NOMO-1 (cell line): ENCODE results near the gene CYTH3.
A peak's percentile ranks its signal among the peaks of the same experiment; 100 is the strongest.
"Not testable (repeated sequence)": the region's sequence is repeated elsewhere in the genome, so short reads cannot be mapped to it uniquely, and the experiment has no call there.

ENCODE experiments used
- DNase-seq, 2 experiments: peaks; one replicate each; lab custom pipeline; 2025; ENCODE audit not compliant: unreplicated experiment in 2 of 2; lab: John Stamatoyannopoulos, UW

CYTH3 gene

GRCh38 chr7:6200971-6201370, 71.5 kb downstream of the CYTH3 start:
- DNase-seq: no peak

- DNase-seq: no peak
Observed at GRCh38 chr7:6198689-6199595, 73.5 kb downstream of the CYTH3 start.

DNA sequence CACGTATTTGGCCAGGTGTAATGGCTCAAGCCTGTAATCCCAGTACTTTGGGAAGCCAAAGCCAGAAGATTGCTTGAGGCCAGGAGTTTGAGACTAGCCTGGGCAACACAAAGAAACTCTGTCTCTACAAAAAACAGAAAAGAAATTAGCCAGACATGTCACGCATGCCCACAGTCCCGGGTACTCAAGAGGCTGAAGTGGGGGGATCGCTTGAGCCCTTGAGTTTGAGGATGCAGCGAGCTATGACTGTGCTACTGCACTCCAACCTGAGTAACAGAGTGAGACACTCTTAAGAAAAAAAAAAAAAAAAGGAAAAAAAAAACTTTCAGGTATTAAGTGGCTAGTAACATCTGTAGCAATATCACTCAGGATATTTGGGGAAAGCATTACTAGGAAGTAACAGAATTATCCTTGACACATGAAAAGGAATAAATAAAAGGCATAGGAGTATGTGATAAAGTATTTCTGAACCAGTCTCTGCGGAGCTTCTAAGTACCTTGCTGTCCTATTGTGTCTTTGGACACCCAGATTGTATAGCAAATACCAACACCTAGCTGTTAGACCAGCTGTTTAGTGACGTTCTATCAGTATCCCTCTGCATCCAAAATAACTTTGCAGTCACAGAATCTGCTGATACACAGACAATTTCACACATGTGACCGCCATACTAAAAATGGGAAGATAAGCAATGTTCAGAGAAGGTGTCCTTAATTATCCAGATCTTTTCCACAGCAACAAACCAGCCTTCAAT, 74.4 kb downstream of the CYTH3 start:
- no peak for DNase-seq

- DNase-seq: no peak
Observed at GRCh38 chr7:6193709-6194108, 78.7 kb downstream of the CYTH3 start.

- DNase-seq: not testable (repeated sequence)
Observed at GRCh38 chr7:6190563-6190962, 81.9 kb downstream of the CYTH3 start.

- no peak for DNase-seq
Observed at GRCh38 chr7:6188389-6188788, 84.0 kb downstream of the CYTH3 start.

- DNase-seq: no peak
Observed at GRCh38 chr7:6186577-6186976, 85.8 kb downstream of the CYTH3 start.

DNA sequence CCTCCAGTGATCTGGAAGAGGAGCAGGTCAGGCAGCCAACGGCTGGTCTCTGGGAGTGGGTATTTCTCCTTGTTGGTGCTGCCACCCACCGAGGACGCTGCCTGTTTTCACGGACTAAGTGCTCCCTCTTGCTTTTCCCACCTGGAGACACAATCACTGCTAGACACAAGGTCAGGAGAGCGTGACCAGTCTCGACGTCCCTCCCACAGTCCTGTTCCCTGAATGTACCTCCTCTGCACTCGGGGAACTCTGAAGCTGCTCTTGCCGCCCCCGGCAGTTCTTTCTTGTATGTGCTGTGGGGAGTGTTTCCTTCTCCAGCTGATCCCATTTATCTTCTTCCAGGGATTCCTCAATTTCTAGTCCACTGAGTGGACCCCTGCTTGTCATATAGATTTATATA, 89.4 kb downstream of the CYTH3 start:
- no peak for DNase-seq

DNA sequence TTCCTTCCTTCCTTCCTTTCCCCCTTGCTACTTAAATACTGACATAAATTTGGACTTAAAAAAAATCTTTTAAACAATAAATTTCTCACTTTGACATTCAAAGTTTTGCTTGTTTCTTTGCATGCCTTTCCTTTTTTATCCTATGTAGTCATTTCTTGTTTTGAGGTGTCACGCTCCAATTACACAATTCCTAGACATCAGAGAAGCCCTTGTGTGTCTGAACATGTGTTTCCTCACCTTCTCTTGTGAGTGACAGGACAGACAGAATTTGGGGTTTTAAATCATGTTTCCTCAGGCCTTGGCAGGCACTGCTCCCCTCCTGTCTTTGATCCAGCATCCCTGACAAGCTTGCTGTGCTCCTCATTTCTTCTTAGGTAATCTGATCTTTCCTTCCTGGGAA, 91.3 kb downstream of the CYTH3 start:
- peak; percentile 5 to 60 for DNase-seq

GRCh38 chr7:6180344-6180725, 92.1 kb downstream of the CYTH3 start:
- no peak for DNase-seq

- no peak for DNase-seq
Observed at GRCh38 chr7:6179620-6180343, 92.6 kb downstream of the CYTH3 start.

DNA sequence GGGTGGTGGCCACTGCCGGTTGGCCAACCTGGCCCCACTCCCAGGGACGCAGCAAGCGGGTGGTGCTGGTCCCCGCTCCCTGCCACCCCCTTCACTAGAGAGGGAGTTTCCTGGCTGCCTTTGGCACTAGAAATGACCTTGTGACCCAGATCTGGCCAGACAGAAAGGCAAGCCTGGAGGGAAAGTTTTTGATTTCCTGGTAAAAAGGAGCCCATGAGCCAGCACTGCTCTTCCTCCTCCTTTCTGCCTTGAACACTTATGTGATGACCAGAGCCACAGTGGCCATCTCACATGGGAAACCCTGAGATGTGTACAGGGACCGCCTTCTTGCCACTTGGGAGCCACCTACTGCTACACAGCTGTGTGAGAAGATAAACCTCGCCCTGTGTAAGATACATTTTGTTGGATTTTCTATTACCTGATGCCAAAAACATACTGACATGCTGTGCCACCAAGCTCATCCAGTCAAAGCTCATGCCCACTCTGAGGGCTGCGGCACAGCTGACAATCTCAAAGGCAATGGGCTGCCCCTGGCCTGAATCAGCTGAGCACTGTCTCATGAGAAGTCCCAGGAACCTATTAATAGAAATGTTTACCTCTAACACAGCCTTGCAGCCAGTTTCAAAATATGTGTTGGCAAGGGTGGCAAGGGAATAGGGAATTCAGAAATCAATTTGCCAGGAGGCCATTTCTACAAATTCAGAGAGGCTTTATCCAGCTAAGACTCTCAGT, 94.0 kb downstream of the CYTH3 start:
- no peak for DNase-seq

DNA sequence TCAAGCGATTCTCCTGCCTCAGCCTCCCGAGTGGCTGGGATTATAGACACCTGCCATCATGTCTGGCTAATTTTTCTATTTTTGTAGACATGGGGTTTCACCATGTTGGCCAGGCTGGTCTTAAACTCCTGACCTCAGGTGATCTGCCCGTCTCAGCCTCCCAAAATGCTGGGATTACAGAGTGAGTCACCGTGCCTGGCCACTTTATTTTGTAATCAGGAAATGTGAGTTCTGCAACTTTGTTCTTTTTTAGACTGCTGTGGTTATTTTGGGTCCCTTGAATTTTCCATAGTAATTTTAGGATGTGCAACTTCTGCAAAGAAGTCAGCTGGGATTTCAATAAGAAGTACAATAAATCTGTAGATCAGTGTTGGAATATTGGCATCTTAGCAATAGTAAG, 96.8 kb downstream of the CYTH3 start:
- DNase-seq: peak; percentile 65 to 73

DNA sequence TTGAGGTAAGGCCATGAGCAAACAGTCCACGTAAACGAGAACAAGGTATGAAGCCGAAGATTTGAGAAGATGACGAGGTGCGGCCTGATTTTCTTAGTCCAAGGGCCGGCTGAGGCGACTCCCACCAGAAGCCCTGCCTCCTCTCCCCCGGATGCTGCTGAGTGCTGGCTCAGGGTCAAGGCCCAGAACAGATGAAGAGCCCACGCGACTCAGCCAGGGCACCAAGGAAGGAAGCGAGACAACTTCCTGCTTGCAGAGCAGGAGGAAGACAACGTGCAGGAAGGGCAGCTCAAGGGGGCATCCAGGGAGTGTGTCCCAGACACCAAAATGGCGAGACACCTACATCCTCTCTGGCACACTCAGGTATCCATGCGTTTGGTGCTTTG, 99.5 kb downstream of the CYTH3 start:
- no peak for DNase-seq

GRCh38 chr7:6172224-6172909, 100.1 kb downstream of the CYTH3 start:
- DNase-seq: no peak

- DNase-seq: no peak
Observed at GRCh38 chr7:6171532-6172223, 100.7 kb downstream of the CYTH3 start.

GRCh38 chr7:6170571-6171531, 101.6 kb downstream of the CYTH3 start:
- no peak for DNase-seq

GRCh38 chr7:6169805-6170520, 102.5 kb downstream of the CYTH3 start:
- DNase-seq: no peak
